T-cell (primary cell): ENCODE measurements around the gene SLC12A5. TPM values are rescaled to one million over a fixed set of nuclear protein-coding genes. Genes with fewer than 3 reads are reported as not detected.

Source experiments
- ATAC-seq, 4 experiments: fragments of 200-7000 bp in 3 of 4; fragments of 150-1000 bp in 1 of 4; cut with Tn5 transposase; replicated peaks in 1 of 4; 1 replicate in 3 of 4; 2 replicates in 1 of 4; pipeline ENCODE4 v1.10.0; 2021; ENCODE audit warnings: moderate library complexity in 3 of 4, mild to moderate bottlenecking in 2 of 4, moderate number of reproducible peaks in 1 of 4
- CTCF ChIA-PET, 2 donors: fragments of 300-600 bp; sonication (Branson Sonifier 250); formaldehyde crosslinking; loops; one replicate each; lab custom pipeline; 2022; ENCODE audit warnings: antibody characterized with exemption in 2 of 2; lab: Charles Lee
- POLR2A ChIA-PET, 2 donors: fragments of 300-600 bp; sonication (Branson Sonifier 250); formaldehyde crosslinking; loops; one replicate each; lab custom pipeline; 2022; ENCODE audit warnings: antibody characterized with exemption in 2 of 2; lab: Charles Lee
- DNase-seq, 35 experiments: peaks; one replicate each; pipeline versions ENCODE4 v3.0.0 to v3.0.0-alpha.2; 2013 to 2023
- H3K27ac ChIP-seq: one replicate; pipeline ENCODE4 v1.5.1; 2013; ENCODE audit warnings: low read length
- H3K27me3 ChIP-seq, 2 experiments: replicated peaks in 1 of 2; 1 replicate in 1 of 2; 2 replicates in 1 of 2; pipeline versions ENCODE4 v1.6.1 to v1.7.0; 2013; ENCODE audit warnings: low read length in 1 of 2, mixed read lengths in 1 of 2; ENCODE audit not compliant: control insufficient read depth in 2 of 2, insufficient read depth in 2 of 2; ENCODE audit errors: extremely low read depth in 1 of 2
- H3K36me3 ChIP-seq, 2 donors: 1 replicate in 1 of 2; 2 replicates in 1 of 2; pipeline versions ENCODE4 v1.6.1 to v1.7.0; 2013; ENCODE audit warnings: low read length in 1 of 2; ENCODE audit not compliant: control insufficient read depth in 2 of 2, insufficient read depth in 1 of 2; ENCODE audit errors: extremely low read depth in 1 of 2
- H3K4me1 ChIP-seq, 2 experiments: 1 replicate in 1 of 2; 2 replicates in 1 of 2; pipeline versions ENCODE4 v1.6.1 to v1.7.0; 2013; ENCODE audit warnings: low read length in 2 of 2, mixed read lengths in 1 of 2; ENCODE audit not compliant: insufficient read depth in 2 of 2, control insufficient read depth in 1 of 2; ENCODE audit errors: extremely low read depth in 1 of 2
- H3K4me3 ChIP-seq, 2 donors: 1 replicate in 1 of 2; 2 replicates in 1 of 2; pipeline versions ENCODE4 v1.5.1 to v1.7.0; 2013; ENCODE audit warnings: mild to moderate bottlenecking in 2 of 2, low read length in 1 of 2, moderate library complexity in 1 of 2; ENCODE audit not compliant: control insufficient read depth in 1 of 2; ENCODE audit errors: extremely low read depth in 1 of 2
- H3K9me3 ChIP-seq: 2 replicates; pipeline ENCODE4 v1.7.0; 2013
- H3K27ac Mint-ChIP-seq, 2 donors: one replicate each; pipeline ENCODE4 v1.8.0; 2020 to 2021; ENCODE audit warnings: mild to moderate bottlenecking in 2 of 2, mixed read lengths in 2 of 2
- H3K27me3 Mint-ChIP-seq, 2 donors: one replicate each; pipeline ENCODE4 v1.8.0; 2021 to 2022; ENCODE audit warnings: mixed read lengths in 2 of 2
- H3K36me3 Mint-ChIP-seq: one replicate; pipeline ENCODE4 v1.8.0; 2021; ENCODE audit warnings: mixed read lengths
- H3K4me1 Mint-ChIP-seq, 3 donors: one replicate each; pipeline ENCODE4 v1.8.0; 2020 to 2022; ENCODE audit warnings: mixed read lengths in 3 of 3, mild to moderate bottlenecking in 1 of 3
- H3K4me3 Mint-ChIP-seq, 3 donors: one replicate each; pipeline ENCODE4 v1.8.0; 2020 to 2022; ENCODE audit warnings: mild to moderate bottlenecking in 3 of 3, mixed read lengths in 3 of 3, moderate library complexity in 3 of 3
- H3K9me3 Mint-ChIP-seq, 3 donors: one replicate each; pipeline ENCODE4 v1.8.0; 2020 to 2022; ENCODE audit warnings: mixed read lengths in 3 of 3
- whole genome bisulfite sequencing: methylation state at CpG from one replicate; pipeline ENCODE4 v1.1.5; 2013; ENCODE audit warnings: missing lambda C conversion rate; ENCODE audit not compliant: insufficient coverage; 5-methylcytosine and 5-hydroxymethylcytosine counted together
- total RNA-seq, 35 experiments: library from RNA in 6 of 35; stranded (reverse) in 6 of 35; fragments of 120-200 nt in 1 of 35; gene quantifications; one replicate each; pipeline versions ENCODE4 v1.2.1 to v1.2.4 and lab custom pipeline; 2013 to 2026

Gene SLC12A5
- total RNA-seq, 5 donors from 2014 or later (not counting 1 experiment from before 2014, with no cell fraction given), result 0.05 TPM; not detected in 4

DNA sequence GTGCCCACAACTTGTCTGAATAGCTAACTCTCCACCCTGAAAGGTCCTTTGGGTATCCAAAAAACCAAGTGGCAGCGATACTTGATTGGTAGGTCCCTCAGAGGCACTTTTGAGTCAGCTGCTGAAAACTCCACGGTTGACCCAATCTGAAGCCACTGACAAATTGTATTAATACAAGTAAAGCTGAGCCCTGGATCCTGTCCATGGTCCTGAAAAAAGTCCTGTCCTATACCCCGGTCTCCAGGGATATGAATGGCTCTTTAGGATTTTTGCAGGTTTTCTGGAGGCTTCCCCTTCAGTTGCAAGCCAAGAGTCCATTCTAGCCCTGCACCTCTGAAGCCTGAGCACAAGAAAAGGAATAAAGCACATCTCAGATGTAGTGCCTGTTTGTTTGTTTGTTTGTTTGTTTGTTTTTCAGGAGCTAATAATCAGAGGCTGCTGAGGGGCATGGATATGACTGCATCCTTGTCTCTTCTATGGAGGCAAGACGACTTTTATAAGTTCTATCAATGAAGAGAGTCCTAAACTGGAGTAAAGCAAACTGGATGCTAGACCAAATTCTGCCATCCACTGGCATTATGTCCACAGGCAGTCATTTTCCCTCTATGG, 1.7 kb upstream of the SLC12A5 start:
- ATAC-seq, result no peak
- H3K27me3 Mint-ChIP-seq, result peaks cover 42 to 80% of the 10 kb centered on the region in 2 donors

DNA sequence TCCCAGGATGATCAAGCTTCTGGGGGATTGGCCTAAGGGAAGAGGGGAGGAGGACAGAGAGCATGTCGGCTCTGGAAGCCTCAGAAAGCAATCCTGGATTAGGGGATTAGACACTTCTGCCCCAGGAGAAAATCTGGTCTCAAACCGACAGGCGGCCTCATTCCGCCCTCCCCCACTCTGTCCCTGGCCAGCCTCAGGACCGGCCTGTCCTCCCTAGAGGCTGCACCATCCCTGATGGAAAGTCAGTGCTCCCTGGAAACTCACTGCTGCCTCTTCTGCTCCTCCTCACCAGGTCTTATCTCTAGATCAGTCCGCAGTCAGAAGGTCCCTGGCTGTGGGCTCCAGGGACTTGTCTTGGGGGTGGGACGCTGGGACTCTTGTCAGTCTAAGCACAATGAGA, 905 bp upstream of the SLC12A5 start:
- Mint-ChIP-seq H3K4me1 (peaks cover 4 to 6% (median 5%) of the 10 kb centered on the region in 3 donors), H3K4me3 (no peak overlapping the region), H3K27ac (peak overlapping the region in 1 of 2 donors; percentile 25), H3K36me3 (no peaks in the 10 kb centered on the region), H3K27me3 (peaks cover 49 to 81% of the 10 kb centered on the region in 2 donors), H3K9me3 (no peaks in the 10 kb centered on the region)
- no peak for ATAC-seq
- DNase-seq, result no peak
- no peaks in the 10 kb centered on the region for H3K9me3 ChIP-seq
- ChIA-PET CTCF (interaction anchor here in 1 of 2 donors (0.7 kb wide), 1 partner anchor 157 kb away, joined by 4 read pairs; no protein-coding TSS in a partner anchor), POLR2A (no interaction called here)
- H3K4me3 ChIP-seq, result no peak overlapping the region
- no peak overlapping the region for H3K27ac ChIP-seq
- H3K27me3 ChIP-seq, result peaks cover 12 to 85% of the 10 kb centered on the region in 2 experiments
- 79% methylated on average over 4 of the region's 7 CpGs for WGBS
- peaks cover 0 to under 1% of the 10 kb centered on the region in 2 experiments for H3K4me1 ChIP-seq
- no peaks in the 10 kb centered on the region for H3K36me3 ChIP-seq

More for the DNA sequence above, 1.7 kb upstream of the SLC12A5 start:
- Histone ChIP-seq H3K27me3 (peaks cover 10 to 85% of the 10 kb centered on the region in 2 experiments), H3K36me3 (no peaks in the 10 kb centered on the region), H3K4me3 (no peak overlapping the region), H3K27ac (no peak overlapping the region), H3K4me1 (peaks cover 0 to 8% of the 10 kb centered on the region in 2 experiments), H3K9me3 (no peaks in the 10 kb centered on the region)
- no CpG with 5 or more reads among the region's 4 CpGs for WGBS
- POLR2A ChIA-PET, result no interaction called here
- Mint-ChIP-seq H3K27ac (no peak overlapping the region), H3K9me3 (no peaks in the 10 kb centered on the region), H3K36me3 (no peaks in the 10 kb centered on the region), H3K4me3 (no peak overlapping the region), H3K4me1 (peaks cover 8 to 13% (median 11%) of the 10 kb centered on the region in 3 donors)
- CTCF ChIA-PET, result interaction anchor here in 1 of 2 donors (0.5 to 0.7 kb wide), 2 partner anchors 158 to 380 kb away, joined by 3 to 4 read pairs; no protein-coding TSS in a partner anchor
- peak in 7 of 35 experiments; percentile 21 to 63 (median 38) for DNase-seq

DNA sequence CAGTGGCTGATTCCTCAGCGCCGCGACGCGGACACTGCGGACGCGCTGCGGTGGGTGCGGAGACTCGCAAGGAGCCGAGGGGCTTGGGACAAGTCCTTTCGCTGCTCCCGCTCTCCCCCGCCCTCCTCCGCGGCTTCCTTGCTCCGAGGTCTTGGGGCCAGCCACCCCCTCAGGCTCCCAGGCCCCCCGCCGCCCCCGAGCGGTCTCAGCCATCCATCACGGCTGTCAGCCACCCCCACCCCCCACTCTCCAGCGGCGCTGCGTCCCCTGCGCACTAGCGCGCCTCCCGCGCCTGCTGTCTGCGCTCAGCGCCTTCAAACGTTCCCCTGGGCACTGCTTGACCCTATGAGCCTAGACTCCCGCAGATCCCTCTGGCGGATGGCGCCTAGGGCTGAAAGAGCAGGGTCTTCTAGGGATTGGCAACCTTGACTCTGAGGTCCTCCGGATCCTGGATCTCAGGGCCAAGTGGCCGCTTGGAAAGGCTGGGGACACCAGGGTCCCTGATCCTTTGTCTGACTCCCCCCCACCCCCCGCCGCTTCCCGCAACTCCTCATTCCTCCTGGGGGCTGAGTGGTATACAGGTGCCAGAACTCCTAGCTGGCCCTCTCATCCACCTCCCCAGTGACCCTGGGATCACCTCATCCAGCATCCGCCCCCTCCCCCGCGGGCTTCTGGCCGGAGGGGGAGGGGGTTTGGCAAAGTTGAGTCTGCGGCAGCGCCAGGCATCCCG, 1.4 kb downstream of the SLC12A5 start:
- CTCF ChIA-PET, result no interaction called here
- H3K9me3 ChIP-seq, result no peaks in the 10 kb centered on the region
- no peak for ATAC-seq
- H3K4me1 ChIP-seq, result no peaks in the 10 kb centered on the region
- 20% methylated on average over 35 of the region's 49 CpGs for WGBS
- peaks cover 52 to 81% of the 10 kb centered on the region in 2 donors for H3K27me3 Mint-ChIP-seq
- no peak for DNase-seq
- no peak overlapping the region for H3K27ac ChIP-seq
- no peak overlapping the region for H3K4me3 ChIP-seq
- no peaks in the 10 kb centered on the region for H3K4me1 Mint-ChIP-seq
- H3K27ac Mint-ChIP-seq, result no peak overlapping the region
- H3K36me3 ChIP-seq, result no peaks in the 10 kb centered on the region
- no peaks in the 10 kb centered on the region for H3K36me3 Mint-ChIP-seq
- no peak overlapping the region for H3K4me3 Mint-ChIP-seq
- peaks cover 8 to 79% of the 10 kb centered on the region in 2 experiments for H3K27me3 ChIP-seq
- POLR2A ChIA-PET, result no interaction called here
- no peaks in the 10 kb centered on the region for H3K9me3 Mint-ChIP-seq

DNA sequence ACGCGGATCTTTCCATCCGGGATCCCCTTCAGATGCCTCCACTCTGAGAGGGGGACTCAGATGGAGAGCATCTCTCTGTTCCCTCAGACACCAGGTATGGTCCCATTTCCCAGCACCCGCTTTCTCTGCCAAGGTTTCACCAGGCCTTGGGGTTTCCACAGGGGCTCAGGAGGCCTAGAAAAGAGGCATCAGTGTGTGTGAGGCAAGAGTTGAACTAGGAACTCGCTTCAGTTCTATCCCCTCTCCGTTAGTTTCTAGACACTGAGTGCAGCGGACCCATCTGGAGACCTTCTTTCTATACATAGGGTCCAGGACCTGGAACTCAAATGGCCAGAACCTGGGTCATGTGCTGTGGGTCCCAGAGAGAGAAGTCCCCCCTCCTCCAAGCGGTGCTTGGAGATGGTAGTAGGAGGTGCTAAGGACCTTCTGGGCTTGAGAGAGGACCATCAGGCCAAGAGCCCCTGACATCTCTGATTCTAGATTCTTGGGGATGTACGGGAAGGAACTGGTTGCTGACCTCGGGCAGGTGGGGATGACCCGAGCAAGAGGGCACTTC, 2.1 kb downstream of the SLC12A5 start:
- H3K4me3 Mint-ChIP-seq, result no peak overlapping the region
- ChIA-PET CTCF (no interaction called here), POLR2A (no interaction called here)
- Histone ChIP-seq H3K27me3 (peaks cover 8 to 77% of the 10 kb centered on the region in 2 experiments), H3K36me3 (no peaks in the 10 kb centered on the region), H3K4me1 (no peaks in the 10 kb centered on the region), H3K27ac (no peak overlapping the region), H3K9me3 (no peaks in the 10 kb centered on the region), H3K4me3 (no peak overlapping the region)
- ATAC-seq (no peak), DNase-seq (no peak)
- H3K4me1 Mint-ChIP-seq, result no peaks in the 10 kb centered on the region
- no peak overlapping the region for H3K27ac Mint-ChIP-seq
- H3K27me3 Mint-ChIP-seq, result peaks cover 53 to 82% of the 10 kb centered on the region in 2 donors
- WGBS, result 17% methylated on average over 6 of the region's 11 CpGs
- no peaks in the 10 kb centered on the region for H3K9me3 Mint-ChIP-seq
- H3K36me3 Mint-ChIP-seq, result no peaks in the 10 kb centered on the region

DNA sequence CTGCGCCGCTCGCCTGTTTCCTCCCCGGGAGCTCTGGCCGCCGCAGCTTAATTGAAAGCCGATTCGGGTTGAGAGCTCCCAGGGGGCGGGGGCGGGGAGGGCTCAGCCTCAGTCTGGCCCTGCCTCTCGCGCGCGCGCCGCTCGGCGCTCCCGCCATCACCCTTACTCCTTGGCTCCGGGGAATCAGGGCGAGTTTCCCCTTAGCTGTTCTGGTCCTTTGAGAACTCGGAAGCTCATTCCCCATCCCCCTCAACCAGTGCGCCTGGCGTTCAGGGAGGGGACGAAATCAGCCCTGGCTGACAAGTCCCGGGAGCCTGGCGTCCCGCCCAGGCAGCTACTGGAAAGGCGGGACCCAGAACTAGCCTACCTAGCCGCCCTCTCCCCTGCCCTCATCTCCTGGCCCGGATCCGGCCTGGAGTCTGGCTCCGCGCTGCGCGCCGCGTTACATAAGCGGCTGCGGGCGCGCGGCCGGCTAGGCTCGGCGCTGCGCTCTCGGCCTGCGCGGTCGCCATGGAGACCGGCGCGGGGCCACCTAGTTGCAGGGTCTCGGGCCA, 2.8 kb downstream of the SLC12A5 start:
- no peaks in the 10 kb centered on the region for H3K36me3 ChIP-seq
- POLR2A ChIA-PET, result no interaction called here
- Mint-ChIP-seq H3K4me1 (no peaks in the 10 kb centered on the region), H3K36me3 (no peaks in the 10 kb centered on the region), H3K27ac (no peak overlapping the region), H3K4me3 (no peak overlapping the region), H3K27me3 (peaks cover 52 to 76% of the 10 kb centered on the region in 2 donors), H3K9me3 (no peaks in the 10 kb centered on the region)
- H3K27me3 ChIP-seq, result peaks cover 8 to 79% of the 10 kb centered on the region in 2 experiments
- 8% methylated on average over 51 of the region's 55 CpGs for WGBS
- no peak overlapping the region for H3K27ac ChIP-seq
- H3K9me3 ChIP-seq, result no peaks in the 10 kb centered on the region
- CTCF ChIA-PET, result no interaction called here
- DNase-seq (no peak), ATAC-seq (no peak)
- no peaks in the 10 kb centered on the region for H3K4me1 ChIP-seq
- no peak overlapping the region for H3K4me3 ChIP-seq

GRCh38 chr20:46034039-46034438, 5.0 kb downstream of the SLC12A5 start:
- Histone ChIP-seq H3K4me1 (no peaks in the 10 kb centered on the region), H3K36me3 (no peaks in the 10 kb centered on the region), H3K9me3 (no peaks in the 10 kb centered on the region), H3K27ac (no peak overlapping the region), H3K4me3 (no peak overlapping the region), H3K27me3 (peaks cover 4 to 71% of the 10 kb centered on the region in 2 experiments)
- Mint-ChIP-seq H3K27me3 (peaks cover 41 to 66% of the 10 kb centered on the region in 2 donors), H3K4me1 (no peaks in the 10 kb centered on the region), H3K4me3 (no peak overlapping the region), H3K36me3 (no peaks in the 10 kb centered on the region), H3K27ac (no peak overlapping the region), H3K9me3 (no peaks in the 10 kb centered on the region)
- ChIA-PET POLR2A (no interaction called here), CTCF (no interaction called here)
- DNase-seq (no peak), ATAC-seq (no peak)
- 52% methylated on average over 3 of the region's 3 CpGs for WGBS
